HG02798 (cell line): Measurements from ENCODE around the gene DNAJC12.
A peak's percentile ranks its signal among the peaks of the same experiment; 100 is the strongest.
"Not testable (repeated sequence)": the region's sequence is repeated elsewhere in the genome, so short reads cannot be mapped to it uniquely, and the experiment has no call there.

Experiments used
- ATAC-seq: cut with Tn5 transposase; IDR thresholded peaks from one replicate; pipeline ENCODE4 v1.9.1; 2021; ENCODE audit warnings: mild to moderate bottlenecking; ENCODE audit not compliant: unreplicated experiment, poor library complexity

The DNAJC12 gene

GRCh38 chr10:67837541-67838314, at the start of gene DNAJC12:
DNAJC12 (minus strand) TSS chr10:67838188; CDS start chr10:67838011, 177 bp downstream.
- ATAC-seq = peak; percentile 82

GRCh38 chr10:67884842-67885670, 47.1 kb upstream of the DNAJC12 start:
- ATAC-seq = peak; percentile 56

GRCh38 chr10:67884313-67884841, 46.4 kb upstream of the DNAJC12 start, which contains the start of gene SIRT1:
SIRT1 (plus strand) TSS chr10:67884656; CDS start chr10:67884722, 66 bp downstream.
- ATAC-seq = peak; percentile 89

GRCh38 chr10:67883710-67884312, 45.8 kb upstream of the DNAJC12 start:
- no peak for ATAC-seq

- no peak for ATAC-seq
Measured at GRCh38 chr10:67878133-67878532, 40.1 kb upstream of the DNAJC12 start.

GRCh38 chr10:67877421-67877820, 39.4 kb upstream of the DNAJC12 start:
- not testable (repeated sequence) for ATAC-seq

GRCh38 chr10:67875340-67876238, 37.6 kb upstream of the DNAJC12 start:
- ATAC-seq = no peak

- ATAC-seq = no peak
Measured at GRCh38 chr10:67869996-67870395, 32.0 kb upstream of the DNAJC12 start.

- ATAC-seq = no peak
Measured at GRCh38 chr10:67868132-67868531, 30.1 kb upstream of the DNAJC12 start.

GRCh38 chr10:67864607-67865371, 26.8 kb upstream of the DNAJC12 start:
- ATAC-seq = no peak

- ATAC-seq = no peak
Measured at GRCh38 chr10:67863094-67863493, 25.1 kb upstream of the DNAJC12 start.

GRCh38 chr10:67861750-67862432, 23.9 kb upstream of the DNAJC12 start:
- ATAC-seq = no peak

- ATAC-seq = no peak
Measured at GRCh38 chr10:67858971-67859370, 21.0 kb upstream of the DNAJC12 start.

GRCh38 chr10:67853512-67853911, 15.5 kb upstream of the DNAJC12 start:
- ATAC-seq = no peak

GRCh38 chr10:67852761-67853160, 14.8 kb upstream of the DNAJC12 start:
- ATAC-seq = no peak

- ATAC-seq = no peak
Measured at GRCh38 chr10:67851186-67851585, 13.2 kb upstream of the DNAJC12 start.

GRCh38 chr10:67849331-67850011, 11.5 kb upstream of the DNAJC12 start:
- peak; percentile 94 for ATAC-seq

GRCh38 chr10:67843284-67843683, 5.3 kb upstream of the DNAJC12 start:
- ATAC-seq = no peak
